Activated CD8-positive, alpha-beta memory T cell treated with anti-CD3 and anti-CD28 coated beads for 36 hours (primary cell): ENCODE data around the gene SLC30A1. TPM values are rescaled to one million over a fixed set of nuclear protein-coding genes. Genes with fewer than 3 reads are reported as not detected.

Experiments
- CTCF ChIA-PET: fragments of 350-600 bp; sonication (Branson Sonifier 250); formaldehyde crosslinking; loops from one replicate; lab custom pipeline; 2021; ENCODE audit warnings: antibody characterized with exemption; lab: Charles Lee
- POLR2A ChIA-PET: fragments of 350-600 bp; sonication (Branson Sonifier 250); formaldehyde crosslinking; loops from one replicate; lab custom pipeline; 2021; ENCODE audit warnings: antibody characterized with exemption; lab: Charles Lee
- total RNA-seq, 2 experiments: library from RNA; stranded (reverse); gene quantifications; one replicate each; pipeline ENCODE4 v1.2.3, GENCODE V29; 2021

Gene SLC30A1
- total RNA-seq, 2 experiments from 2014 or later: 9.6 TPM

DNA sequence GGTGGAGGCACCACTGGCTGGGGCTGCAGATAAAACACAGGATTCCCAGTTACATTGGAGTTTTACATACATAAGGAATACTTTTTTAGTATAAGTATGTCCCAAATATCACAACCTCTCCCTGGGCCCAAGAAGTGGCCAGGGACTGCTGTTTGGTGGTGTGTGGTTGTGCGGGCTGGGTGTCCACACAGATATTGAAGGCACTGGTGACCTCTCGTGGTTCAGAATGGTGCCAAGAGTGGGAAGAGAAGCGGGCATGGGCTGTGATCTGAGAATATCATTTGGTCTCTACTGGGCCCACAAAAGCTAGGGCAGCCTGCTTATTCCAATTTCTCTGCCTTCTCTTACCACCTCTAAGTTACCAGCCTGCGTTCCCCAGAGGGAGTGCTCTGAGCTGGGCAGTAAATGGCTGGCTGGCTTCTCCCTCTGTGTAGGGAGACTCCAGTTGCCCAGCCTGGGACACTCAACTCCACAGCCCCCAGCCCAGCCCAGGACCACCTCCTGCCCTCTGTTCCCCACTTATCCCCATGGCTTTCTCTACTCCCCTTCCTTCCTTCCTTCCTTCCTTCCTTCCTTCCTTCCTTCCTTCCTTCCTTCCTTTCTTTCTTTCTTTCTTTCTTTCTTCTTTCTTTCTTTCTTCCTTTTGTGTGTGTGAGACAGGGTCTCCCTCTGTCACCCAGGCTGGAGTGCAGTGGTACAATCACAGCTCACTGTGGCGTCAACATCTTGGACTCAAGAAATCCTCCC, 44.2 kb downstream of the SLC30A1 start:
- CTCF ChIA-PET: no interaction called here

DNA sequence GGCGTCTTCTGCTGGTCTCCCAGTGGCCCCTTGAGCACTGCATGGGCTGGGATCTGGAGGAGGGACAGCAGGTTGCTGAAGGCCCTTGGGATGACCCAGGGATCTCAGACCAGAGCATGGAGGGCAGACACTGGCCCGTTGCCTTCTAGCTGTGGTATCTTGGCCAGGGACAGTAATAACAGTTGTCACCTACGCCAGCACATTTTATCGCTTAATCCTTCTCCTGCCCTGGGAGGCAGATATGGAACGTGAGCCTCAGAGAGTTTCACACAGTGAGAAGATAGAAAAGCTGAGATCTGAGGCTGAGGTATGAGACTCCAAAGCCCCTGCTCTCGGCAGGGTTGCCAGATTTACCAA, 46.9 kb downstream of the SLC30A1 start:
- POLR2A ChIA-PET: no interaction called here
- CTCF ChIA-PET: interaction anchor here (1.4 kb wide), 1 partner anchor 17 kb away, joined by 3 read pairs; no protein-coding TSS in a partner anchor

More for the DNA sequence above, 44.2 kb downstream of the SLC30A1 start:
- POLR2A ChIA-PET: no interaction called here

DNA sequence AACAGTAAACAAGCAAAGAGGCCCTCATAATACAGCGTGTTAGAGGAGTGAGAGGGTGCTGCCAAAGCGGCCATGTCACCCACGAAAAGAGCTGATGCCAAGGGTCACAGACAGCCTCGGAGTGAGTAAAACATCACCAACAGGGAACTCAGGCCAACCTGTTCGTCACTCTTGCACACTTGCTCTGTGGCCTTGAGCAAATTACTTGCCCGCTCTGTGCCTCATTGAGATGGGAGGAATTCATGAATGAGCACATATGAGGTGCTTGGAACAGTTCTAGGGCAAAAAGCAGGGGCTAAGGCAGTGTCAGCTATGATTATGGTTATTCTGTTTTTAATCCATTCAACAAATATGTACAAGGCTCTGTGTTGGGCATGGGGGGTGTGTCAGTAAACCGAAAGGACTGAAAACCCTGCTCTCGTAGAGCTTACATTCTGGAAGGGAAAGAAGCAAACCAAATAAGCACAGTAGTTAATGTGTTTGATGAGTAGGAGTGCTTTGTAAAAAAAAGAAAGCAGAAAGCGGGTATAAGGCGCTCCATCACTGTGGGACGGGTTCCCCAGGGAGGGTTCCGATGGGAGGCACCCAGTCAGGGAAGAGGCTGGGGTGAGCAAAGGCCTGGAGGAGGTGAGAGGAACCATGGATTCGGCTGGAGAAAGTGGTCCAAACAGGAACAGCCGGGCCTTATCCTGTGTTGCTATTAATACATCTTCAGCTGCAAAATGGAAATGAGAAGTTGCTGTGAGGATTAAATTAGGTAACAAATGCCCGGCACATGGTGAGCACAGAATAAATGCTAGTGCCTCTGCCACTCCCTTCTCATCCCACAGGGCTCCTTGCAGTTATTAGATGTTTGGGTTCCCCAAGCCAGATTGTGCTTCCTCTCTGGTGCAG, 47.5 kb downstream of the SLC30A1 start:
- POLR2A ChIA-PET: no interaction called here
- CTCF ChIA-PET: interaction anchor here (1.4 kb wide), 1 partner anchor 17 kb away, joined by 3 read pairs; no protein-coding TSS in a partner anchor

DNA sequence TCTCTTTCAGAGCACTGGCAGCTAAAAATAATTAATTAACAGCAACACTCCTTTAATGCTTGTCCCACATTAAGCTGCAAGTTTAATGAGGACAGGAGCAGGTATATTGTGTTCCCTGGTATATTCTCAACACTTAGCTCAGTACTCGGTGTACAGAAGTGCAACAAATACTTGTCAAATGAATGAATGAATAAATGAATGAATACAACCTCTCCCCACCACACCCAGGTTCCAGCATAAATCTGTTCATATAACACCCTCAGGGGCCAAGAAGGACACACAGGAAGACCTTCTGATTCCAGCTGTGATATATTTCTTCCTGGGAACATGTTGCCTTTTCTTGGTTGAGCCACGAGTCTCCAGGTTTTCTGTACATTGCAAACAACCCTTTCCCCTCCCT, 48.9 kb downstream of the SLC30A1 start:
- ChIA-PET CTCF (no interaction called here), POLR2A (no interaction called here)

DNA sequence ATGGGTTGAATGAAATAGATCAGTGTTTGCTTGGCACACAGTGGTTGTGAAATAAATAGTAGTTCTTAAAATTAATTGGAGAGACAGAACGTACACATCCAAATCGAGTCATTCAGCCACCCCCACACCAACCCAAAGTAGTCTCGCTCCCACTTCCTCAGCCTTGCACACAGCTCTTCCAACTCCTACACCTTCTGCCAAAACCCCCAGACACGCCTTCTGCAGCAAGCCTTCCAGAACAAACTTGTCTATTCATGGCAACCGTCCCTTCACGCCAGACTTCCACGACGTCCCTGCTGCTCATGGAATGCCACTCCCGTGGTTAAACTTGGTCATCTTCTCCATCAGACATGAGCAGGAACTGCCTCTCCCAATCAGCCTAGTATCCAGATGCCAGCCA, 49.5 kb downstream of the SLC30A1 start:
- ChIA-PET POLR2A (no interaction called here), CTCF (no interaction called here)

DNA sequence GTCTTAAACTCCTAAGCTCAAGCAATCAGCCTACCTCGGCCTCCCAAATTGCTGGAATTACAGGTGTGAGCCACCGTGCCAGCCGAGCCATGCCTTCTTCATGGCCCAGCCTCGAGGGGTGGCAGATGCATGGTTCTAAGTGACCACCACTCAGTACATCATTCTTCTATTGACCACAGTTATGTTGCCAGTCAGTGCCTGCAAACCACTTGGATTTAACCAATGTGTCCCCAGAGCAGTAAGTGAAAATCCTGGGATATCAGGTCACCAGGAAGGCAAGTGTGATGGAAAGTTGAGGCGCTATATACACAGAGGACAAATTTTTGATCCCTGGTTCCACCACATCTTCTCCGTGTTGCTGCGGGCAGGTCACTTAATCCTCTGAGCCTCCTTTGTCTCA, 50.0 kb downstream of the SLC30A1 start:
- CTCF ChIA-PET: interaction anchor here (1.1 kb wide), 1 partner anchor 16 kb away, joined by 3 read pairs; no protein-coding TSS in a partner anchor
- POLR2A ChIA-PET: no interaction called here

DNA sequence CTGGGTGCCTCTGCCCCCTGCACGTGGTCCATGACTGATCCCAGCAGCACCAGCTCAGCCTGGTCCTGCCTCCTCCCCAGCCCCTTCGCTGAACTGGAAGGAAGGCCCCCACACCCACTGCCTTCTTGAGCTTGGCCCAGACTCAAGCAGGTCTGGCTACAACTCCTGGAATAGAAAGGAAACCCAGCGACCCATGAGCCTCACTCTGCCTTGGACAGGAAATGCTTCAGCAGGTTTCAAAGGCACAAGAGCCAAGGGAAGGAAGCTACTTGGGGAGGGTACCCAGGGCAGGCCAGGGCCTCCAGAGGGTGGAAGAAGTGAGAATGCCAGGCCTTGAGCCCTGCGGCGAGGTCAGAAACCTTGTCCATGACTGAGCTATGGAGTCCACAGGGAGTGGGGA, 51.1 kb downstream of the SLC30A1 start:
- CTCF ChIA-PET: interaction anchor here (1.1 kb wide), 1 partner anchor 15 kb away, joined by 3 read pairs; no protein-coding TSS in a partner anchor

DNA sequence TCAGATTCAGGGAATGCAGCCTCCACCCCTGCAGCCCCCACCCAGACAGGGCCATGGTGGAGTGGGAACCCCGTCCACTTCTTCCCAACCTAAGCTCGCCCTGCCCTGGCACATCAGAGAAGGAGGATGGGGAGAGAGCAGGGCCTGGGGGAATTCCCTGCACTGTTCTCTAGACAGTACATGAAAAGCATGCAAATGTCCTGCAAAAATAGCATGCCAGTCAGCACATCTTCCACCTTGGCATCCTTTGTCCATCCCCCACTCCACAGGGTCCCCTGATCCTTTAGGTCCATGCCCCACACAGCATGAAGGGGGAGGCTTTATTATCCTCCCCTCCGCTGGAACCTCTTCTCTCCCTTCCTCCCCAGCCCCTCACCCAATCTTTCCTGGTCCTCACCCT, 52.0 kb downstream of the SLC30A1 start:
- CTCF ChIA-PET: no interaction called here
- POLR2A ChIA-PET: no interaction called here

More for the DNA sequence above, 51.1 kb downstream of the SLC30A1 start:
- POLR2A ChIA-PET: no interaction called here

DNA sequence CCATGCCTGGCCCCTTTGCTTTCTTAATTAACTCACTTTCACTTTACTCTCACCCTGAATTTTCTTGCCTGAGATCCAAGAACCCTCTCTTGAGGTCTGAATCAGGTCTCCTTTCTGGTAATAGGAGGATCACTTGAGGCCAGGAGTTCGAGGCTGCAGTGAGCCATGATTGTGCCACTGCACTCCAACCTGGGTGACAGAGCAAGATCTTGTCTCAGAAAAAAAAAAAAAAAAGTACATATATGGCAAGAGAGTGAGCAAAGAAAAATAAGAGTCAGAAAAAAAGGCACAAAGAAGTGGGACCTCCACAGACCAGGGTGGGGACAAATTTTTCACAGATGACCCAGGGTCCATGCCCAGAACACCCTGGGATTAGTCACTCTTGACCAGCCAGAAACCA, 52.9 kb downstream of the SLC30A1 start:
- CTCF ChIA-PET: no interaction called here
- POLR2A ChIA-PET: no interaction called here

DNA sequence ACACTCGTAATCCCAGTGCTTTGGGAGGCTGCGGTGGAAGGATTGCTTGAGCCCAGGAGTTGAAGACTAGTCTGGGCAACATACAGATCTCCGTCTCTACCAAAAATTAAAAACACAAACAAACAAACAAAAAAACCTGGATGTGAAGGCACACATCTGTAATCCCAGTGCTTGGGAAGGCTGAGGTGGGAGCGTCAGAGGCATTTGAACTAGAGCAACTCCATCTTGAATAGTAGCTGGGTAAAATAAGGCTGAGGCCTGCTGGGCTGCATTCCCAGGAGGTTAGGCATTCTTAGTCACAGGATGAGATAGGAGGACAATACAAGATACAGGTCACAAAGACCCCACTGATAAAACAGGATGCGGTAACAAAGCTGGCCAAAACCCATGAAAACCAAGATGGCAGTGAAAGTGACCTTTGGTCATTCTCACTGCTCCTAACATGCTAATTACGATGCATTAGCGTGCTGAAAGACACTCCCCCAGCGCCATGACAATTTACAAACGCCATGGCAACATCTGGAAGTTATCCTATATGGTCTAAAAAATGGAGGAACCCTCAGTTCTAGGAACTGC, 53.8 kb downstream of the SLC30A1 start:
- POLR2A ChIA-PET: no interaction called here

DNA sequence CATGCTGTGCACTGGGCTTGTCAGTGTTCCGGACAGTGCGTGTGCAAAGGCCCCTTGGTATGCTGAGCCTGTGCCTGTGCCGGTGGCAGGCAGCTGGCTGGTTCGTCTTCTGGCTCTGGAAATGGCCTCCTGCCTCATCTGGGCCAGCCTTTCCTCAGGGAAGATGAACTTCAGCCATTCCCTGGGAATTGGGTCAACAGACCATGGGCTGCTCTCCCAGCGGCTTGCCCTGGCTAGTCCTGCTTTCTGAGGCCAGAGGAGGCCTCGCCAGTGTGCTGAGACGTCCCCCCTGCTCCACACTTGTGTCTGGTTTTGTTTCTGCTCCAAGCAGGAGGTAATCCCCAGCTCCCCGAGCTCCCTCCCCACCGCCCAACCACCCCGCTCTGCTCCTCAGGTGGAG, 54.4 kb downstream of the SLC30A1 start:
- POLR2A ChIA-PET: no interaction called here
- CTCF ChIA-PET: interaction anchor here (2.6 kb wide), 1 partner anchor 10 kb away, joined by 8 read pairs; no protein-coding TSS in a partner anchor

More for the DNA sequence above, 53.8 kb downstream of the SLC30A1 start:
- CTCF ChIA-PET: no interaction called here

DNA sequence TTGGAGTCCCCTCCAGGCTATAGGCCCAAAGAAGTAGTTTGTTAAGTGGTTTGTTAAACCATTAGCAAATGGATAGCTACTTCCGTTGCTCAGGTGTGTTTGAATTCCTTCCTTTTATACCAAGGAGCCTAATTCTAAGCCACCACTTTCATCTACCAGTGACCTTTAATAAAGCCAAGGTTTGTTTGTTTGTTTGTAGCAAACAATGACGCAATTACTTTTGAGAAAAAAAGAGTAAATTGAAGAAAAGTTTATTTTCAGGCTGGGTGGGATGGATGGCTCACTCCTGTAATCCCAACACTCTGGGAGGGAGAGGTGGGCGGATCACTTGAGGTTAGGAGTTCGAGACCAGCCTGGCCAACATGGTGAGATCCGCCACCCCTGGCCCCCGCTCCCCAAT, 56.2 kb downstream of the SLC30A1 start:
- CTCF ChIA-PET: interaction anchor here (2.6 kb wide), 1 partner anchor 8 kb away, joined by 8 read pairs; no protein-coding TSS in a partner anchor
- POLR2A ChIA-PET: no interaction called here

Other genes starting within 250 kb of the SLC30A1 start
- gene RD3, start 87.0 kb downstream of the SLC30A1 start, total RNA-seq: not detected
- gene NEK2, start 96.5 kb upstream of the SLC30A1 start, total RNA-seq: 10 to 100 TPM; 17.2 to 19.2 TPM